Large intestine (tissue), 3 donors: ENCODE results near the gene ETV6. TPM values are rescaled to one million over a fixed set of nuclear protein-coding genes. Genes with fewer than 3 reads are reported as not detected.

Experiments used
- DNase-seq, 2 donors: peaks; one replicate each; pipeline versions ENCODE4 v3.0.0 to v3.0.0-alpha.2; 2013
- H3K27ac ChIP-seq: one replicate; pipeline ENCODE4 v1.5.1; 2013; ENCODE audit warnings: low read length
- H3K27me3 ChIP-seq: 2 replicates; pipeline ENCODE4 v1.6.1; 2013; ENCODE audit warnings: low read length; ENCODE audit not compliant: control insufficient read depth, insufficient read depth
- H3K36me3 ChIP-seq: 2 replicates; pipeline ENCODE4 v1.6.1; 2013; ENCODE audit warnings: low read length; ENCODE audit not compliant: control insufficient read depth, insufficient read depth
- H3K4me1 ChIP-seq: one replicate; pipeline ENCODE4 v1.6.1; 2013; ENCODE audit warnings: low read length; ENCODE audit not compliant: control insufficient read depth, insufficient read depth
- H3K4me3 ChIP-seq: one replicate; pipeline ENCODE4 v1.5.1; 2013; ENCODE audit warnings: low read length
- H3K9me3 ChIP-seq: one replicate; pipeline ENCODE4 v1.6.1; 2013; ENCODE audit warnings: mild to moderate bottlenecking, low read depth, low read length, moderate library complexity; ENCODE audit not compliant: control insufficient read depth
- WGBS: methylation state at CpG from one replicate; pipeline ENCODE4 v1.1.5; 2013; ENCODE audit warnings: low lambda C conversion rate; ENCODE audit not compliant: insufficient coverage; 5-methylcytosine and 5-hydroxymethylcytosine counted together
- polyA plus RNA-seq: library from polyadenylated mRNA; unstranded; fragments of 120-200 nt; gene quantifications from one replicate; pipeline ENCODE4 v1.2.1, GENCODE V29; 2013

The ETV6 gene
- polyA plus RNA-seq, 1 donor, result 14.9 TPM

DNA sequence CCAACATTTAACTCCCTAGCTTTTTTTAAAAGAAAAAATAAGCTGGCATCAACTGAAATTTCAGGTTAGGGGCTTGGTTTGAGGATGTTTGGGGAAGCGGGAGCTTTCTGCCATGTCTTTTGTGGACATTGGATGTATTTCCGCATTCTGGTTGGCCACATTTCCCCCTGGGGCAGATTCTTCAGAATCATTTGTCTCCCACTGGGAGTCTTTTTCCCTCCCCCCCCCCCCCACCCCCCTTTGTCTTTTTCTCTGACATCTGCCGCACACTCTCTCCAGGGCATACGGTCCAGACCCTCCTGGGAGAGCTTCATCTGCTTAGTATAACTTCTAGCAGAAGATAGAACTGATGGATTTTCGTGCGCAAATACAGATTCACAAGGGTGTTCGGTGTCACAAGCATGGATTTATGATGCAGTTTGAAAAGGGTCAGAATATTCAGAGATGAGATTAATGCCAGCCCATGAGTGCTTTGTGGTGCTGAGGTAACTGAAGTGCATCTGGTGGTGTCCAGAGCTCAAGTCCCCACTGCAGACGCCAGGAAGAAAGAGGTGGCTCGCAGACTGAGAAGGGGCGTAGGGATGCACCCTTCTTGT is 40.2 kb downstream of the ETV6 start:
- H3K4me1 ChIP-seq, result peaks cover 4% of the 10 kb centered on the region
- H3K9me3 ChIP-seq, result no peaks in the 10 kb centered on the region
- WGBS, result no CpG with 5 or more reads among the region's 10 CpGs
- no peak overlapping the region for H3K4me3 ChIP-seq
- DNase-seq, result no peak
- H3K27me3 ChIP-seq, result no peaks in the 10 kb centered on the region
- H3K27ac ChIP-seq, result no peak overlapping the region
- H3K36me3 ChIP-seq, result no peaks in the 10 kb centered on the region

DNA sequence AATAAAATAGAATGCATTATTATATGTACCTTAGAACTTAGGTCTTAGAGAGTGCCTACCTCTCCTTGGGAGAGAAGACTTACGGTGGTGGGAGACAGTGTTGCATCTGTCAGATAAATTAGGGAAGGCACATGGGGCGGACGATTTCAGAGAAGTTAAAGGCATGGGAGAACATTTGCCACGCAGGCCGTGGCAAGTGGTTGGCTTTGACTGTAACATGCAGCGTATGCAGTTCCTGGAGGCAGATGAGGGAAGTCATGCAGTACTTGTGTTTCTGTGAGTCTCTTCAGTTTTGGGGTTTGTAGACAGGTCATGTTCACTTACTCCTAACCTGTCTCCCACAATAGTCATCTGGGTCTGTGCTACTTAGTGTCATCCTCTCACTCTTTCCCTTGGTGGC is 43.6 kb downstream of the ETV6 start:
- Histone ChIP-seq H3K9me3 (no peaks in the 10 kb centered on the region), H3K36me3 (no peaks in the 10 kb centered on the region), H3K4me3 (no peak overlapping the region), H3K27ac (no peak overlapping the region), H3K27me3 (no peaks in the 10 kb centered on the region), H3K4me1 (no peaks in the 10 kb centered on the region)
- no peak for DNase-seq
- 100% methylated on average over 1 of the region's 6 CpGs for WGBS

DNA sequence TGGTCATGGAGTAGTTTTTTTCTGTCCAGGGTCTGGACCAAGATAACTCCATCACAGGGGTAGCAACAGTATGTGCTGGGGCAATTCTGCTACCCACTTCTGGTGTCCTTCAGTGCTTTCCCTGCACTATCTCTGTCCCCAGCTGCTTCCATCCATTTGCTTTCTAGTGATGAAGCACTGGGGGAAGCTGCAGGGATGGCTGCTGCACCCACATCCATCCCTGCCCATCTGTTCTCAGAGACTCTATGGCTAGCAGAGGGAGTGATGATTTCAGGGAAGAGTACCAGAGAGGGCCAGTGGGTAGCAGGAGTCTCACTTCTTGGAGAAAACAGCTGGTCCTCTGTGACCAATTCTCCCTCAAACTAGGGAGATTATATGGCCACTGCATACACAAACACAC is 44.1 kb downstream of the ETV6 start:
- H3K9me3 ChIP-seq, result no peaks in the 10 kb centered on the region
- no peaks in the 10 kb centered on the region for H3K36me3 ChIP-seq
- no peak overlapping the region for H3K4me3 ChIP-seq
- no peaks in the 10 kb centered on the region for H3K4me1 ChIP-seq
- no peaks in the 10 kb centered on the region for H3K27me3 ChIP-seq
- no peak overlapping the region for H3K27ac ChIP-seq
- DNase-seq, result no peak

DNA sequence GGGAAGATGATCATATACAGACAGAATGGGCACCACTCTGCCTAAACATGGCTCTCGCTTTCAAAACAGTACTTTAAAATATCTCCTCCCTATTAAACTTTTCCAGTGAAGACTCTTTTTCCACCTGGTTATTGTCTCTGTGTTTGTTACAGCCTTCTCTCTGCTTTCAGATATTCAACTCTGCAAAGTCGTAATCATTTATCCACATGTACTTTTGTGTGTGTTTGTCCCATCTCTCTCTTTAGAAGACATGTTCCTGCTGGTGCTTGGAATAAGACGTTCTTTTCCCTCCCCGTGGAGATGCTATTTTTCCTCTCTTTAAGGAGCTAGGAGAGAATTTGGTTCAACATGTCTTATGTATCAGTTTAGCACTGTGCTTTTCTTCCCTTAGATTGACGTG is 45.1 kb downstream of the ETV6 start:
- Histone ChIP-seq H3K36me3 (no peaks in the 10 kb centered on the region), H3K27me3 (no peaks in the 10 kb centered on the region), H3K9me3 (no peaks in the 10 kb centered on the region), H3K27ac (no peak overlapping the region), H3K4me3 (no peak overlapping the region), H3K4me1 (no peaks in the 10 kb centered on the region)
- WGBS, result 80% methylated on average over 1 of the region's 5 CpGs
- DNase-seq, result no peak

DNA sequence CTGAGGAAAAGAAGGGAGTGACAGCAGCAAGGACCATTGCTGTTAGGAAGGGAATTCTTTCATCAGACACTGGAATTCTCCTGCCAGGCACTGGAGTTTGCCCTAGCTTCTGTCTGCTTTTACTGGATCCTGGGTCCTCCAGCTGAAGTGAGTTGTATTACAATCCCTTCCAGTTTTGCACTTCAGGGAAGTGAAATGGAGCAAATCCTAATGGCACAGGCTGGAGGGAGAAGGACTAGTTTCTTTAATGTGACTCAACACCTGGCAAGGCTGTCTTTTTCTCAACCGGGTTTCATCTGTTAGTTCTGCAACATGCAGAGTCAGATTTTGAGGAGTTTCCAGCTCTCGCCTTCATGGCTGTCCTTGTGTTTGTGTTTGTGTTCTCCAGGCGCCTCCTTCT is 45.8 kb downstream of the ETV6 start:
- Histone ChIP-seq H3K36me3 (no peaks in the 10 kb centered on the region), H3K27ac (no peak overlapping the region), H3K27me3 (no peaks in the 10 kb centered on the region), H3K4me3 (no peak overlapping the region), H3K4me1 (no peaks in the 10 kb centered on the region), H3K9me3 (no peaks in the 10 kb centered on the region)
- 90% methylated on average over 2 of the region's 3 CpGs for WGBS
- no peak for DNase-seq

DNA sequence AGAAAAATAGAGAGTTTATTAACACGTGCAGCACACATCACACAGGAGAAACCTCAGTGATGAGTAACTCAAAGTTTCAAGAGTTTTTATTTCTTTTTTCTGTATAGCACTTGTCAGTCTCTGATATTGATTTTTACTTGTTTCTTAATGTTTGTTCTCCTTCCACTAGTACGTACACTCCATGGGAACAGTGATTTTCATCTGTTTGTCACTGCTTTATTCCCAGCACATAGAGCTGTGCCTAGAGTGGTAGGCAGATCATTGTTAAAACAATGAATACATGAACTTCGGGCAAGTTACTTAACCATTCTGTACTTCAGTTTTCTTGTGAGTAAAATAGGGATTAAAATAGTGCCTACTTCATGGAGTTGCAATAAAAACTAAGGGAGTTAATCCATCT is 46.6 kb downstream of the ETV6 start:
- H3K4me3 ChIP-seq, result no peak overlapping the region

DNA sequence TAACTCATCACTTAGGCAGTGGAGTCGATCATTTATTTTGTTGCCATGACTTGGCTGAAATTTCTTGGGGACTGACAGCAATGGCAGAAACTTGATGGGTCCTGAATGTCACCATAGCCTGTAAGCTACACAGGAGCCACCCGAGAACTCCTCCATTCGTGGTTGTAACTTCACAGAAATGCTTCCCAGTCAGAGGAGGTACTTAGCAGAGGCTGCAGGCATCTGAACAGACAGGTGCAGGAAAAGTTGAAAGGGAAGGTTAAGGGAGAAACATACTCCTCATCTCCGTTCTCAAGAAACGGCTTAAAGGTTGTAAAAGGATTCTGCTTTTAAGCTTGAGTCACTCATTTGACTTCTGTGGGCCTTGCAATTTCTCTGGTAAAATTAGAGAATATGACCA is 47.7 kb downstream of the ETV6 start:
- Histone ChIP-seq H3K27ac (no peak overlapping the region), H3K27me3 (no peaks in the 10 kb centered on the region), H3K4me3 (no peak overlapping the region), H3K9me3 (no peaks in the 10 kb centered on the region), H3K36me3 (no peaks in the 10 kb centered on the region), H3K4me1 (no peaks in the 10 kb centered on the region)
- WGBS, result 100% methylated on average over 1 of the region's 5 CpGs
- no peak for DNase-seq

More for the DNA sequence above, 46.6 kb downstream of the ETV6 start:
- DNase-seq, result no peak
- Histone ChIP-seq H3K27ac (no peak overlapping the region), H3K36me3 (no peaks in the 10 kb centered on the region), H3K4me1 (no peaks in the 10 kb centered on the region), H3K27me3 (no peaks in the 10 kb centered on the region), H3K9me3 (no peaks in the 10 kb centered on the region)
- WGBS, result 90% methylated on average over 2 of the region's 3 CpGs

DNA sequence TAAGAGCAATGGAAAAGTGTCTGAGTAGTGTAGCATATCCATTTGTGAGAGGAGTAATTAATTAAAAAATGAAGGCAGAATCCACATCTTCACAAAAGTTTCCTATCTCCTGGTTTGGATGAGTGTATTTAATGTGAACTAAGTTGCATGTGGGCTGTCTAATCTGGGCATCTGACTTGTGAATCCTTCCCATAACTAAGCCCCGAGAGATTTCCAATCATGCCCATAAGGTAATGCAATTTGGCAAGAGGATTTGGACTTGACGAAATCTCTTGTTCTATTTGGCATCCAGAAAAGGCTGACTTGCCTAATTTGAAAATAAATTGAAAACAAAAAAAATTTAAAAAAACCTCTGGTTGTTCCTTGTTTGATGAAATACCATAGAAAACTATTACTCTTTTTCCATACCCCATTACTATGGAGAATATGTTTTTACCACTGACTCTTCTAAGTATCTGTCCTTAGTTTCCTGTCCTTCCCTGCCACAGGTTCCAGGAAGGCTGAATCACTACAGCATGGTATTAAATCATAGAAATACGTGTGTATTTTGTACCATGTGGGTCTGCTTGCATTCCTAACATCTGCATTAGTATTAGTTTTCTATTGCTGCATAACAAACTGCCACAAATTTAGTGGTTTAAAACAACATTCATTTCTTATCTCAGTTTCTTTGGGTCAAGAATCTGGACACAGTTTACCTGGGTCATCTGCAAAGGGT is 48.4 kb downstream of the ETV6 start:
- H3K9me3 ChIP-seq, result no peaks in the 10 kb centered on the region
- no peak overlapping the region for H3K4me3 ChIP-seq
- H3K36me3 ChIP-seq, result no peaks in the 10 kb centered on the region
- no peak overlapping the region for H3K27ac ChIP-seq
- no peaks in the 10 kb centered on the region for H3K4me1 ChIP-seq
- no peaks in the 10 kb centered on the region for H3K27me3 ChIP-seq
- WGBS, result 94% methylated on average over 3 of the region's 3 CpGs
- no peak for DNase-seq

DNA sequence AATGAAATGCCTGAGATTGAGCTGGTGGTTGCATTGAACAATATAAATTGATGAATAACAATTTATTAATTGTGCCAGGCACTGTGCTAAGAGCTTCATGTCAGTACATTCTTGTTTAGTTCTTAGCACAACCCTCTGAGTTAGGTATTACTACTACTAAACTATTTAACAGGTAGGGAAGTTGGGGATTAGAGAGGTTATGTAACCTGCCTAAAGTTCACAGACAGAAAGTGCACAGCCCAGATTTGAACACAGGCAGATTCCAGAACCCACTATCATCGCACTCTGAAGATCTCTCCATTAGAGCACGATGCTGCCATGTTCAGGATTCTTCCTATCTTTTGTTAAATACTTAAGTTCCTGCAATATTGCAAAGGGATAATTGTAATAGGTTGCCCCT is 49.3 kb downstream of the ETV6 start:
- no peak for DNase-seq
- Histone ChIP-seq H3K27ac (no peak overlapping the region), H3K4me1 (no peaks in the 10 kb centered on the region), H3K36me3 (no peaks in the 10 kb centered on the region), H3K4me3 (no peak overlapping the region), H3K27me3 (no peaks in the 10 kb centered on the region), H3K9me3 (no peaks in the 10 kb centered on the region)
- no CpG with 5 or more reads among the region's 2 CpGs for WGBS

DNA sequence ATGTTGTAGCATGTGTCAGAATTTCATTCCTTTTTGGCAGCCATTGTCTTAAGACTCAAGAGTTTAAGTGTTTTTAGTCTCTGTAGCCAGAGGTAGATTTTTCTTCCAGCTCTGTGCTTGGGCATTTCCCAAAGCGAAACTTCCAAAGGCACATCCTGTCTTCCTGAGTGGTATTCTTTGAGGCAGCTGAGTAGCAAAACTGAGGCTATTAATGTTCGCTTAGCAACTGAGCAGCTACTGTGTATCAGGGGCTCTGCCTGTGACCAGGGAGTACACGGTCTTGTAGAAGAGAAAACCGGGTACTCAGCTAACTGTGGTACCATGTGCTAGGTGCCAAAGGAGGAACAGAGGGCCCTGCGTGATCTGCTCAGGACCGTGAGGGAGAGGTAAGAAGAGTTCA is 52.0 kb downstream of the ETV6 start:
- H3K9me3 ChIP-seq, result no peaks in the 10 kb centered on the region
- peaks cover 9% of the 10 kb centered on the region for H3K4me1 ChIP-seq
- H3K36me3 ChIP-seq, result no peaks in the 10 kb centered on the region
- 72% methylated on average over 2 of the region's 6 CpGs for WGBS
- no peaks in the 10 kb centered on the region for H3K27me3 ChIP-seq
- no peak overlapping the region for H3K27ac ChIP-seq
- DNase-seq, result no peak
- H3K4me3 ChIP-seq, result no peak overlapping the region

DNA sequence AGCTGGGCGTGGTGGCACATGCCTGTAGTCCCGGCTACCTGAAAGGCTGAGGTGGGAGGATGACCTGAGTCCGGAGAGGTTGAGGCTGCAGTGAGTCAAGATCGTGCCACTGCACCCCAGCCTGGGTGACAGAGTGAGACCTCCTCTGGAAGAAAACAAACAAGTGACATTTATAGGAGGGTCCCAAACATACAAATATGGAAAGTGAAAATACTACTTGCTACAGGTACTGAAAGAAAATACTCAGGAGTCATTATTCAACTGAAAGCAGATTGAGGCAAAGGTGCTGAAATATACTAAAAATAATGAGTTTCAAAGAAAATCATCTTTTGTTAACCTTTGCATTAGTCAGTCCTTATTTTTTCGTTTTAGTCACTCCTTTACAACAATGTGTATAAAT is 53.5 kb downstream of the ETV6 start:
- 89% methylated on average over 1 of the region's 5 CpGs for WGBS
- no peaks in the 10 kb centered on the region for H3K27me3 ChIP-seq
- no peaks in the 10 kb centered on the region for H3K36me3 ChIP-seq
- DNase-seq, result no peak
- no peak overlapping the region for H3K4me3 ChIP-seq
- no peak overlapping the region for H3K27ac ChIP-seq
- H3K4me1 ChIP-seq, result peaks cover 21% of the 10 kb centered on the region
- H3K9me3 ChIP-seq, result no peaks in the 10 kb centered on the region
